Activated CD8-positive, alpha-beta memory T cell treated with anti-CD3 and anti-CD28 coated beads, Interleukin-2, amount 10 ng/mL, durations not matched to agents 7 days and 5 days (primary cell): ENCODE results near the gene E4F1. TPM values are rescaled to one million over a fixed set of nuclear protein-coding genes. Genes with fewer than 3 reads are reported as not detected.

ENCODE experiments used
- ATAC-seq: fragments of 150-1000 bp; cut with Tn5 transposase; one replicate; pipeline ENCODE4 v1.10.0; 2021; ENCODE audit warnings: moderate library complexity
- CTCF ChIA-PET: fragments of 350-600 bp; sonication (Branson Sonifier 250); formaldehyde crosslinking; loops from one replicate; lab custom pipeline; 2021; ENCODE audit warnings: antibody characterized with exemption; lab: Charles Lee
- DNase-seq: peaks from one replicate; pipeline ENCODE4 v3.0.0-alpha.2; 2020
- H3K27ac Mint-ChIP-seq: one replicate; pipeline ENCODE4 v1.8.0; 2021; ENCODE audit warnings: mild to moderate bottlenecking, mixed read lengths
- H3K27me3 Mint-ChIP-seq: one replicate; pipeline ENCODE4 v1.8.0; 2021; ENCODE audit warnings: mixed read lengths
- H3K36me3 Mint-ChIP-seq: one replicate; pipeline ENCODE4 v1.8.0; 2021; ENCODE audit warnings: mild to moderate bottlenecking, mixed read lengths
- H3K4me1 Mint-ChIP-seq: one replicate; pipeline ENCODE4 v1.8.0; 2021; ENCODE audit warnings: mixed read lengths
- H3K4me3 Mint-ChIP-seq: one replicate; pipeline ENCODE4 v1.8.0; 2021; ENCODE audit warnings: mild to moderate bottlenecking, moderate library complexity, mixed read lengths
- H3K9me3 Mint-ChIP-seq: one replicate; pipeline ENCODE4 v1.8.0; 2022; ENCODE audit warnings: low read depth, mixed read lengths
- total RNA-seq, 2 experiments: library from RNA; stranded (reverse); gene quantifications; one replicate each; pipeline ENCODE4 v1.2.3, GENCODE V29; 2021

E4F1 gene
- total RNA-seq, result 10 to 100 TPM; 31.3 to 37.1 TPM

DNA sequence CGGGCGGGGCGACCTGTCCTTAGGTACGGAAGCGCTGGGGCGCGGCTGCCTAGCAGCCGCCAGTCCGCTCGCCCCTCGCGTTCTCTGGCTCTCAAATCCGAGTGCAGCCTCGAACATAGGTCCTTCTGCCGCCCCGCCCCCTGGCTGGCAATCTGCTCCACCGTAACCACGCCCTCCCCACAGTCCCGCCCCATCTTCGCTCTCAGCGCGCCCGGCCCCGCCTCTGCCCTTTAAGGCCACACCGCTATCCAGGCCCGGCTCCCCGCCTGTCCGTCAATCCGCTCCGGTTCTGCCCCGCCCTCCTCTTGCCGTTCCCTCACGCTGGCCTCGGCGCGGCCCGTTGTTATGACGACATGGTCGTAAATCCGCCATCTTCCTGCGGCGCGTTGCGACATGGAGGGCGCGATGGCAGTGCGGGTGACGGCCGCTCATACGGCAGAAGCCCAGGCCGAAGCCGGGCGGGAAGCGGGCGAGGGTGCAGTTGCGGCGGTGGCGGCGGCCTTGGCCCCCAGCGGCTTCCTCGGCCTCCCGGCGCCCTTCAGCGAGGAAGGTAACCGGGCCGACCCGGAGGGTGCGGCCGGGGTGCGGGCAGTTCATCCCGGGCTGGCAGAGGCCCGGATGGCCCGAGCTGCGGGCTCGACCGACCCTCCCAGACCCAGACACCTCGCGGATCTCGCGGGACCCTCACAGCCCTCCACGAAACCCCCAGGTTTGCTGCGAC, at the start of gene E4F1:
E4F1 (plus strand) TSS at position 371 of the 721 bp plus-strand sequence; CDS start at position 394, 23 bp downstream.
- DNase-seq (peak; percentile 100), ATAC-seq (peak; percentile 97)
- H3K4me1 Mint-ChIP-seq, result peaks cover 22% of the 10 kb centered on the region
- H3K4me3 Mint-ChIP-seq, result peak within 1 kb of the TSS; percentile 78
- H3K27ac Mint-ChIP-seq, result peak within 1 kb of the TSS; percentile 76
- no peaks in the 10 kb centered on the region for H3K9me3 Mint-ChIP-seq
- CTCF ChIA-PET, result interaction anchor here (1.0 to 1.4 kb wide), 4 partner anchors 9 to 117 kb away, joined by 3 to 4 read pairs (median 3); partner anchors contain the start of genes ABCA3 and PGP
- H3K36me3 Mint-ChIP-seq, result no peaks in the 10 kb centered on the region
- H3K27me3 Mint-ChIP-seq, result no peaks in the 10 kb centered on the region

DNA sequence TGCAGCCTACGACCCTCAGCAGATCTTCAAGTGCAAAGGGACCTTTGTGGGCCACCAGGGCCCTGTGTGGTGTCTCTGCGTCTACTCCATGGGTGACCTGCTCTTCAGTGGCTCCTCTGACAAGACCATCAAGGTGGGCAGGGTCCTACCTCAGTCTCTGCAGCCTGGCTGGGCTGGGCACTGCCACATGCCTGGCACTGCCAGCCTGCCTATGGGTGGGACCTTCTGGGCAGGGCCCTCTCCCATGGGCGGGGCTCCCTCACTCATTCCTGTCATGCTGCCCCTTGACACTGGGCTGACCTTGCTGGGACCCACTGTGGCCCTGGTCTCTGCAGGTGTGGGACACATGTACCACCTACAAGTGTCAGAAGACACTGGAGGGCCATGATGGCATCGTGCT, 49.5 kb upstream of the E4F1 start:
- Mint-ChIP-seq H3K36me3 (peaks cover 12% of the 10 kb centered on the region), H3K9me3 (no peaks in the 10 kb centered on the region), H3K27me3 (no peaks in the 10 kb centered on the region), H3K4me1 (no peaks in the 10 kb centered on the region), H3K4me3 (no peak overlapping the region), H3K27ac (no peak overlapping the region)
- CTCF ChIA-PET, result interaction anchor here (1.6 kb wide), 1 partner anchor 18 kb away, joined by 4 read pairs; the partner anchor contains the start of gene TRAF7
- ATAC-seq (no peak), DNase-seq (no peak)

- Mint-ChIP-seq H3K9me3 (no peaks in the 10 kb centered on the region), H3K27me3 (no peaks in the 10 kb centered on the region), H3K36me3 (peaks cover 12% of the 10 kb centered on the region), H3K27ac (no peak overlapping the region), H3K4me3 (no peak overlapping the region), H3K4me1 (no peaks in the 10 kb centered on the region)
- CTCF ChIA-PET, result interaction anchor here (1.6 kb wide), 1 partner anchor 19 kb away, joined by 4 read pairs; the partner anchor contains the start of gene TRAF7
- DNase-seq (no peak), ATAC-seq (no peak)
Measured at GRCh38 chr16:2174396-2175131, 48.8 kb upstream of the E4F1 start.

- Mint-ChIP-seq H3K4me3 (no peak overlapping the region), H3K27me3 (no peaks in the 10 kb centered on the region), H3K36me3 (peaks cover 12% of the 10 kb centered on the region), H3K4me1 (no peaks in the 10 kb centered on the region), H3K27ac (no peak overlapping the region), H3K9me3 (no peaks in the 10 kb centered on the region)
- CTCF ChIA-PET, result no interaction called here
- no peak for DNase-seq
- no peak for ATAC-seq
Measured at GRCh38 chr16:2175454-2175853, 47.9 kb upstream of the E4F1 start.

DNA sequence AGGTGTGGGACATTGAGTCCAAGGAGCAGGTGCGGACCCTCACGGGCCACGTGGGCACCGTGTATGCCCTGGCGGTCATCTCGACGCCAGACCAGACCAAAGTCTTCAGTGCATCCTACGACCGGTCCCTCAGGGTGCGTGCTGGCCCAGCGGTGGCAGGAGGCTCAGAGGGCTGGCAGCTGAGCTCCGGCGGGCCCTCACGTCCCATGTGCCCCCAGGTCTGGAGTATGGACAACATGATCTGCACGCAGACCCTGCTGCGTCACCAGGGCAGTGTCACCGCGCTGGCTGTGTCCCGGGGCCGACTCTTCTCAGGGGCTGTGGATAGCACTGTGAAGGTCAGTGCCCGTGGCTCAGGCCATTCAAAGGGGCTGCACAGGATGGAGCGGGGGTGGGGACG, 47.3 kb upstream of the E4F1 start:
- no peak overlapping the region for H3K4me3 Mint-ChIP-seq
- peak overlapping the region; percentile 54 for H3K27ac Mint-ChIP-seq
- H3K4me1 Mint-ChIP-seq, result no peaks in the 10 kb centered on the region
- H3K27me3 Mint-ChIP-seq, result no peaks in the 10 kb centered on the region
- CTCF ChIA-PET, result no interaction called here
- no peaks in the 10 kb centered on the region for H3K9me3 Mint-ChIP-seq
- DNase-seq (no peak), ATAC-seq (no peak)
- H3K36me3 Mint-ChIP-seq, result peaks cover 12% of the 10 kb centered on the region

DNA sequence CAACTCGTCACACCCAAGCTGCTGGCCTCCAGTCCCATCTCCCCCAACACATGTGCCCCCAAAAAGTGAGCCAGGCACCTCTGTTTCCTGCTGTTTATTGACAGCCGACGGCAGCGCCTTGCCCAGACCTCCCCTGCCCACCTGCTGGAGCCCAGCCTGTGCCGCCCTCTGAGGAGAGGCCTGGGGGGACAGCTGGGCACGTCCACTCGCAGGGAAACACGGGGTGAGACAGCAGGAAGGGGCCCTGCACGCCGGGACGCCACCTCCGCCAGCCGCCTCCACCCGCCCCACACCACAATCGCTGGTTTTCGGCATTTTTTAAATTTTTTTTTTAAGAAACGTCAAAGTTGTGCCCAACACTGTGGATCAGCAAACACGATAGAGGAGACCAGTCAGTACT, 46.3 kb upstream of the E4F1 start:
- no peaks in the 10 kb centered on the region for H3K27me3 Mint-ChIP-seq

GRCh38 chr16:2177561-2177960, 45.8 kb upstream of the E4F1 start:
- DNase-seq, result no peak
- Mint-ChIP-seq H3K36me3 (peaks cover 9% of the 10 kb centered on the region), H3K27me3 (no peaks in the 10 kb centered on the region), H3K27ac (no peak overlapping the region), H3K4me3 (no peak overlapping the region), H3K9me3 (no peaks in the 10 kb centered on the region), H3K4me1 (no peaks in the 10 kb centered on the region)
- ATAC-seq, result no peak
- CTCF ChIA-PET, result no interaction called here

More for the DNA sequence above, 46.3 kb upstream of the E4F1 start:
- H3K4me3 Mint-ChIP-seq, result no peak overlapping the region
- no peaks in the 10 kb centered on the region for H3K9me3 Mint-ChIP-seq
- CTCF ChIA-PET, result no interaction called here
- DNase-seq, result no peak
- no peak for ATAC-seq
- peaks cover 9% of the 10 kb centered on the region for H3K36me3 Mint-ChIP-seq
- no peak overlapping the region for H3K27ac Mint-ChIP-seq
- H3K4me1 Mint-ChIP-seq, result no peaks in the 10 kb centered on the region

GRCh38 chr16:2178321-2179106, 44.9 kb upstream of the E4F1 start:
- CTCF ChIA-PET, result no interaction called here
- no peak overlapping the region for H3K4me3 Mint-ChIP-seq
- no peaks in the 10 kb centered on the region for H3K27me3 Mint-ChIP-seq
- H3K36me3 Mint-ChIP-seq, result peaks cover 9% of the 10 kb centered on the region
- no peaks in the 10 kb centered on the region for H3K4me1 Mint-ChIP-seq
- H3K9me3 Mint-ChIP-seq, result no peaks in the 10 kb centered on the region
- ATAC-seq (peak; percentile 63), DNase-seq (peak; percentile 43)
- H3K27ac Mint-ChIP-seq, result no peak overlapping the region

- DNase-seq, result no peak
- Mint-ChIP-seq H3K4me3 (no peak overlapping the region), H3K9me3 (no peaks in the 10 kb centered on the region), H3K36me3 (peaks cover 9% of the 10 kb centered on the region), H3K27ac (no peak overlapping the region), H3K4me1 (no peaks in the 10 kb centered on the region), H3K27me3 (no peaks in the 10 kb centered on the region)
- no peak for ATAC-seq
- CTCF ChIA-PET, result no interaction called here
Measured at GRCh38 chr16:2179107-2179501, 44.3 kb upstream of the E4F1 start.

GRCh38 chr16:2179576-2179975, 43.8 kb upstream of the E4F1 start:
- H3K4me1 Mint-ChIP-seq, result no peaks in the 10 kb centered on the region
- H3K27me3 Mint-ChIP-seq, result no peaks in the 10 kb centered on the region
- ATAC-seq (no peak), DNase-seq (no peak)
- CTCF ChIA-PET, result no interaction called here
- H3K4me3 Mint-ChIP-seq, result no peak overlapping the region
- no peaks in the 10 kb centered on the region for H3K9me3 Mint-ChIP-seq
- no peak overlapping the region for H3K27ac Mint-ChIP-seq
- H3K36me3 Mint-ChIP-seq, result peaks cover 9% of the 10 kb centered on the region

GRCh38 chr16:2180461-2180860, 42.9 kb upstream of the E4F1 start:
- no peak for ATAC-seq
- peaks cover 9% of the 10 kb centered on the region for H3K36me3 Mint-ChIP-seq

DNA sequence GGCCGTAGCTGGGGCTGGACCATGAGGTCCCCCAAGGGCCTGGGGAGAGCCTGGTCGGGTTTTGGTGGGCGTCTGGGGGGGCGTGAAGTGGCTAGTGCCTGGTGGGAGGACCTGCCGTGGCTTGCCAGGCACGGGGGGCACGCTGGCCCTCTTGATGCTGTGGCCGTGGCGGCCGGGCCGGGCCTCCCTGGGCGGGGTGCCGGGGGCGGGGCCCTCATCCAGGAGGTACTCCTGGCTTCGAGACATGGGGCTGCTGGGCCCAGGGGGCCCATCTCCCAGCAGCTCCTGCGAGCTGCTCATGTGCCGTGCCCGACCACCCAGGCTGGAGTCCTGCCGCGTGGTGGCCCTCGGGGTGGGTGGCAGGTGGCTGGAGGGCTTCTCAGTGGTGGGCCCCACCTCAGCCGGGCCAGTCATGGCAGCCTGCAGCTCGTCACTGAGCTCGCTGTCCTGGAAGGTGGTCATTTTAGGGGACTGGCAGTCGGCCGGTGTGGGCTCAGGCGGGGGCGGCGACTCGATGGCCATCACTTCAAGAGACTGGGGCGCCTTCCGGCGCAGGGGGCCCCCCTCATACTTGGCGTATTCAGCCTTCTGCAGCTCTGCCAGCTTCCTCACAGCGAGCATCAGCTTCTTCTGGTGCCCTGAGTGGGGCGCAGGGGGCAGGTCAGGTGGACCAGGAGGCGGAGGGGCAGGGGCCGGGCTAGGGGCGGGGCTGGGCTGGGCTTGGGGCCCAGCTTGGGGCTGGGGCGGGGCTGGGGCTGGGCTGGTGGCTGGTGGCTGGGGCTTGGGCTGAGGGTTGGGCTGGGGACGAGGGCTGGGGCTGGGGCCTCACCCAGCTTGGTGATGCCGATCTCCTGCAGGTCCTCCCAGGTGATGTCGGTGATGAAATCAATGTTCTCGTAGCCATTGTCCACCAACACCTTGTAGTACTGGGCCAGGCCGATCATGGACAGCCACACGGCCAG, 42.1 kb upstream of the E4F1 start:
- ATAC-seq (no peak), DNase-seq (no peak)
- CTCF ChIA-PET, result no interaction called here

More at GRCh38 chr16:2180461-2180860, 42.9 kb upstream of the E4F1 start:
- no peaks in the 10 kb centered on the region for H3K9me3 Mint-ChIP-seq
- CTCF ChIA-PET, result no interaction called here
- H3K4me3 Mint-ChIP-seq, result no peak overlapping the region
- H3K27me3 Mint-ChIP-seq, result no peaks in the 10 kb centered on the region
- no peak for DNase-seq
- no peaks in the 10 kb centered on the region for H3K4me1 Mint-ChIP-seq
- no peak overlapping the region for H3K27ac Mint-ChIP-seq

More for the DNA sequence above, 42.1 kb upstream of the E4F1 start:
- no peak overlapping the region for H3K27ac Mint-ChIP-seq
- no peaks in the 10 kb centered on the region for H3K9me3 Mint-ChIP-seq
- H3K36me3 Mint-ChIP-seq, result peaks cover 4% of the 10 kb centered on the region
- H3K27me3 Mint-ChIP-seq, result no peaks in the 10 kb centered on the region
- H3K4me3 Mint-ChIP-seq, result no peak overlapping the region
- H3K4me1 Mint-ChIP-seq, result no peaks in the 10 kb centered on the region
